Activated naive CD4-positive, alpha-beta T cell treated with anti-CD3 and anti-CD28 coated beads, Interleukin-2, amount 50 U/mL, for 72 hours (primary cell): Measurements from ENCODE around the gene NLRP7. TPM values are rescaled to one million over a fixed set of nuclear protein-coding genes. Genes with fewer than 3 reads are reported as not detected.
"Not testable (repeated sequence)": the region's sequence is repeated elsewhere in the genome, so short reads cannot be mapped to it uniquely, and the experiment has no call there.

Experiments used
- ATAC-seq, 2 donors: fragments of 150-1000 bp; cut with Tn5 transposase; 2 replicates each; pipeline ENCODE4 v1.10.0; 2021; ENCODE audit warnings: mild to moderate bottlenecking in 2 of 2, moderate library complexity in 2 of 2
- DNase-seq, 2 donors: peaks; one replicate each; pipeline ENCODE4 v3.0.0; 2021 to 2022; ENCODE audit warnings: low spot score in 2 of 2
- H3K27ac Mint-ChIP-seq, 2 donors: one replicate each; pipeline ENCODE4 v1.8.0; 2022; ENCODE audit warnings: mild to moderate bottlenecking in 2 of 2, mixed read lengths in 2 of 2
- H3K36me3 Mint-ChIP-seq, 2 donors: one replicate each; pipeline ENCODE4 v1.8.0; 2022; ENCODE audit warnings: mixed read lengths in 2 of 2
- H3K9me3 Mint-ChIP-seq, 2 donors: one replicate each; pipeline ENCODE4 v1.8.0; 2022; ENCODE audit warnings: mixed read lengths in 2 of 2
- total RNA-seq, 2 donors: library from RNA; stranded (reverse); gene quantifications; one replicate each; pipeline ENCODE4 v1.2.3, GENCODE V29; 2022

NLRP7 gene
- not detected for total RNA-seq

- H3K9me3 Mint-ChIP-seq, result no peaks in the 10 kb centered on the region
- no peaks in the 10 kb centered on the region for H3K36me3 Mint-ChIP-seq
- H3K27ac Mint-ChIP-seq, result no peak within 1 kb of the TSS
- no peak for DNase-seq
- ATAC-seq, result no peak
These were observed at the start of gene NLRP7 for GRCh38 chr19:54947381-54947780. Gene NLRP7, minus strand, starts transcription at chr19:54947530.

DNA sequence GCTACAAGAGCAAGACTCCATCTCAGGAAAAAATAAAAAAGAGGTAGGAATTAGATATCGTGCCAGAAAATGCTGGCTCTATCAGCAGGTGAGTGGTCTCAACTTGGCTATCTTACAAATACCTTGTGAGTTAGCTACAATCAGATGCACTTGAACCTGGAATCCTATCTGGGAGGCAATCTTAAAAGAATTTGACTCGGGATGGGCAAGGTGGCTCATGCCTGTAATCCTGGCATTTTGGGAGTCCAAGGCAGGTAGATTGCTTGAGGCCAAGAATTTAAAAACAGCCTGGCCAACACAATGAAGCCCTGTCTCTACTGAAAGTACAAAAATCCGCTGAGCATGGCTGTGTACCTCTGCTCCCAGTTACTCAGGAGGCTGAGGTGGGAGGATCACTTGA is 48.2 kb upstream of the NLRP7 start:
- Mint-ChIP-seq H3K36me3 (peaks cover under 1 to 7% of the 10 kb centered on the region in 2 donors), H3K27ac (no peak overlapping the region), H3K9me3 (peaks cover 0 to 6% of the 10 kb centered on the region in 2 donors)
- ATAC-seq (no peak), DNase-seq (no peak)

DNA sequence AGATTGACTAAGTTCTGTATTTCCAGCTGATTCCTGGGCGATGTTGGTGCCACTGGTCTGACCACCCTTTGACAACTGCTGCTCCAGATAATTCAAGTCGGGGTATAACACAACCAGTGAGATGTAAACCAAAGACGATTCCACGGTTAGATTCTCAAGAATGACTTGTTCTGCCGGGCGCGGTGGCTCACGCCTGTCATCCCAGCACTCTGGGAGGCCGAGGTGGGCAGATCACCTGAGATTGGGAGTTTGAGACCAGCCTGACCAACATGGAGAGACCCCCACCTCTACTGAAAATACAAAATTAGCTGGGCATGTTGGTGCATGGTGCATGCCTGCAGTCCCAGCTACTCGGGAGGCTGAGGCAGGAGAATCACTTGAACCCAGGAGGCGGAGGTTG is 42.2 kb upstream of the NLRP7 start:
- H3K36me3 Mint-ChIP-seq, H3K27ac Mint-ChIP-seq, H3K9me3 Mint-ChIP-seq, DNase-seq, ATAC-seq: not testable (repeated sequence)

DNA sequence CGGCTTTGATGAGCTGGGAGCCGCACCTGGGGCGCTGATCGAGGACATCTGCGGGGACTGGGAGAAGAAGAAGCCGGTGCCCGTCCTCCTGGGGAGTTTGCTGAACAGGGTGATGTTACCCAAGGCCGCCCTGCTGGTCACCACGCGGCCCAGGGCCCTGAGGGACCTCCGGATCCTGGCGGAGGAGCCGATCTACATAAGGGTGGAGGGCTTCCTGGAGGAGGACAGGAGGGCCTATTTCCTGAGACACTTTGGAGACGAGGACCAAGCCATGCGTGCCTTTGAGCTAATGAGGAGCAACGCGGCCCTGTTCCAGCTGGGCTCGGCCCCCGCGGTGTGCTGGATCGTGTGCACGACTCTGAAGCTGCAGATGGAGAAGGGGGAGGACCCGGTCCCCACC is 35.2 kb upstream of the NLRP7 start:
- H3K27ac Mint-ChIP-seq, H3K9me3 Mint-ChIP-seq, ATAC-seq, H3K36me3 Mint-ChIP-seq, DNase-seq: not testable (repeated sequence)

DNA sequence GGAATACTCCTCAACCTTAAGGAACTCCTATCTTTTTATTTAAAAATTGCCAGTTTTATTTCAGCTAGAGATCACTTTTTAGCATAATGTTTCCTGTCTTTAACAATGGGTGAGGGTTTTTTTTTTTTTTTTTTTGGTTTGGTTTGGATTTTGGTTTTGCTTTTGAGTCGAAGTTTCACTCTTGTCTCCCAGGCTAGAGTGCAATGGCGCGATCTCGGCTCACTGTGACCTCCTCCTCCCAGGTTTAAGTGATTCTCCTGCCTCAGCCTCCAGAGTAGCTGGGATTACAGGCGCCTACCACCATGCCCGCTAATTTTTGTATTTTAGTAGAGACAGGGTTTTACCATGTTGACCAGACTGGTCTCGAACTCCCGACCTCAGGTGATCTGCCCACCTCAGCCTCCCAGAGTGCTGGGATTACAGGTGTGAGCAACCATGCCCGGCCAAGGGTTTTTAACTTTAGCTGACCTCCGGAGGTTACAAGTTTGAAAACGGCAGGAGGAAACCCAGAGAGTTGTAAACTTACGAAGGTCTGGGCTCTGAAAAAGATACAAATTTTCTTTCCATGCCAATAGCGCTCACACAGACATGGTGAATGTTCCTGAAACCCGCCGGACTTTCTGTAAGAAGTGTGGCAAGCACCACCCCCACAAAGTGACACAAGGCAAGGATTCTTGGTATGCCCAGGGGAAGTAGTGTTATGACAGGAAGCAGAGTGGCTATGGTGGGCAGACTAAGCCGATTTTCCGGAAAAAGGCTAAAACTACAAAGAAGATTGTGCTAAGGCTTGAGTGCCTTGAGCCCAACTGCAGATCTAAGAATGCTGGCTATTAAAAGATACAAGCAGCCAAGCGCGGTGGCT is 26.1 kb upstream of the NLRP7 start:
- H3K36me3 Mint-ChIP-seq, H3K27ac Mint-ChIP-seq, H3K9me3 Mint-ChIP-seq, DNase-seq: not testable (repeated sequence)
- peak; percentile 55 to 74 for ATAC-seq

- DNase-seq, H3K36me3 Mint-ChIP-seq, H3K9me3 Mint-ChIP-seq, ATAC-seq, H3K27ac Mint-ChIP-seq: not testable (repeated sequence)
These were observed 24.1 kb upstream of the NLRP7 start for GRCh38 chr19:54971446-54971845.

GRCh38 chr19:54969647-54970046 is 22.3 kb upstream of the NLRP7 start:
- Mint-ChIP-seq H3K9me3 (no peaks in the 10 kb centered on the region), H3K27ac (peak overlapping the region in 1 of 2 donors; percentile 33), H3K36me3 (peaks cover 0 to 6% of the 10 kb centered on the region in 2 donors)
- ATAC-seq (no peak), DNase-seq (no peak)

- Mint-ChIP-seq H3K27ac (no peak overlapping the region), H3K9me3 (no peaks in the 10 kb centered on the region), H3K36me3 (peaks cover 0 to 6% of the 10 kb centered on the region in 2 donors)
- DNase-seq (no peak), ATAC-seq (no peak)
These were observed 20.3 kb upstream of the NLRP7 start for GRCh38 chr19:54967611-54968010.

DNA sequence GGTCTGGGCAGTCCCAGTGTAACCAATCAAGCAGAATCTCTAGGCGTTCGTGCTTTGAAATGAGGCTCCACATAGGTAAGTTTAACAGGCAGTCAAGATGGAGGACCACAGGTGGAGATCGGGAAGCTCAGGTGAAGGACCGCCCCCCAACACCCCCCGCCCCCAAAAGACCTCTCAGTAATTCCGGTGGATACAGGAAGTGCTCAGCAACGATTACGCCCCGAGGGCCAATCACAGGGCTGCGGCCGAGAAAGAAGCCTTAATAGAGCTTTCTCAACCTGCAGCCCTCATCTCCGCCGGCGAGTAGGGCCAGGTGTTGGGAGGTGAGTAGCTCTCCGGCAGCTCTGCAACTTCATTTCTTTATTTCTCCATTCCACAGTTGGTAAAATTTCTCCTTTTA is 17.7 kb upstream of the NLRP7 start:
- not testable (repeated sequence) for H3K27ac Mint-ChIP-seq, H3K36me3 Mint-ChIP-seq, DNase-seq, ATAC-seq, H3K9me3 Mint-ChIP-seq

GRCh38 chr19:54959840-54960239 is 12.5 kb upstream of the NLRP7 start:
- DNase-seq, result no peak
- Mint-ChIP-seq H3K36me3 (no peaks in the 10 kb centered on the region), H3K9me3 (no peaks in the 10 kb centered on the region), H3K27ac (peak overlapping the region in 1 of 2 donors; percentile 68)
- ATAC-seq, result no peak

- ATAC-seq (no peak), DNase-seq (no peak)
- Mint-ChIP-seq H3K27ac (no peak overlapping the region), H3K9me3 (no peaks in the 10 kb centered on the region), H3K36me3 (no peaks in the 10 kb centered on the region)
These were observed 8.0 kb upstream of the NLRP7 start for GRCh38 chr19:54955376-54955775.

DNA sequence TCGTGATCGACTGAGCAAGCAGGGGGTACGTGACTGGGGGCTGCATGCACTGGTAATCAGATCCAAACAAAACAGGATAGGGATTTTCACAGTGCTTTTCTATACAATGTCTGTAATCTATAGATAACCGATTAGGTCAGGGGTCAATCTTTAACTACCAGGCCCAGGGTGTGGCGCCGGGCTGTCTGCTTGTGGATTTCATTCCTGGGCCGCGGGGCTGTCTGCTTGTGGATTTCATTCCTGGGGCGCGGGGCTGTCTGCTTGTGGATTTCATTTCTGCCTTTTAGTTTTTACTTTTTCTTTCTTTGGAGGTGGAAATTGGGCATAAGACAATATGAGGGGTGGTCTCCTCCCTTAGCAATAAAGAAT is 6.0 kb upstream of the NLRP7 start:
- H3K9me3 Mint-ChIP-seq, H3K36me3 Mint-ChIP-seq, ATAC-seq, H3K27ac Mint-ChIP-seq, DNase-seq: not testable (repeated sequence)

- no peaks in the 10 kb centered on the region for H3K36me3 Mint-ChIP-seq
- no peaks in the 10 kb centered on the region for H3K9me3 Mint-ChIP-seq
- DNase-seq, result no peak
- H3K27ac Mint-ChIP-seq, result no peak overlapping the region
- no peak for ATAC-seq
These were observed 5.4 kb upstream of the NLRP7 start for GRCh38 chr19:54952591-54953344.

DNA sequence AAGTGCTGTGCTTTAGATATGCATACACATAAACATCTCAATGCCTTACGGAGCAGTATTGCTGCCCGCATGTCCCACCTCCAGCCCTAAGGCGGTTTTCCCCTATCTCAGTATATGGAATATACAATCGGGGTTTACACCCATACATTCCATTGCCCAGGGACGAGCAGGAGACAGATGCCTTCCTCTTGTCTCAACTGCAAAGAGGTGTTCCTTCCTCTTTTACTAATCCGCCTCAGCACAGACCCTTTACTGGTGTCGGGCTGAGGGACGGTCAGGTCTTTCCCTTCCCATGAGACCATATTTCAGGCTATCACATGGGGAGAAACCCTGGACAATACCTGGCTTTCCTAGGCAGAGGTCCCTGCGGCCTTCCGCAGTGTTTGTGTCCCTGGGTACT is 3.2 kb upstream of the NLRP7 start:
- not testable (repeated sequence) for DNase-seq, H3K9me3 Mint-ChIP-seq, H3K27ac Mint-ChIP-seq, ATAC-seq, H3K36me3 Mint-ChIP-seq

GRCh38 chr19:54949412-54949811 is 2.1 kb upstream of the NLRP7 start:
- Mint-ChIP-seq H3K36me3 (no peaks in the 10 kb centered on the region), H3K9me3 (no peaks in the 10 kb centered on the region), H3K27ac (no peak overlapping the region)
- DNase-seq (no peak), ATAC-seq (peak in 1 of 2 donors; percentile 32)

DNA sequence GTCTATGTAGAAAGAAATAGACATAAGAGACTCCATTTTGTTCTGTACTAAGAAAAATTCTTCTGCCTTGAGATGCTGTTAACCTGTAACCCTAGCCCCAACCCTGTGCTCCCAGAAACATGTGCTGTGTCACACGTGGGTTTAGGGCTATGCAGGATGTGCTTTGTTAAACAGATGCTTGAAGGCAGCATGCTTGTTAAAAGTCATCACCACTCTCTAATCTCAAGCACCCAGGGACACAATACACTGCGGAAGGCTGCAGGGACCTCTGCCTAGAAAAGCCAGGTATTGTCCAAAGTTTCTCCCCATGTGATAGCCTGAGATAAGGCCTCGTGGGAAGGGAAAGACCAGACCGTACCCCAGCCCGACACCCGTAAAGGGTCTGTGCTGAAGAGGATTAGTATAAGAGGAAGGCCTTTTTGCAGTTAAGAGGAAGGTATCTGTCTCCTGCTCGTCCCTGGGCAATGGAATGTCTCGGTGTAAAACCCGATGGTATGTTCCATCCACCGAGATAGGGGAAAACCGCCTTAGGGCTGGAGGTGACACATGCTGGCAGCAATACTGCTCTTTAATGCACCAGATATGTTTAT is 3.5 kb downstream of the NLRP7 start:
- H3K36me3 Mint-ChIP-seq, H3K9me3 Mint-ChIP-seq, DNase-seq, ATAC-seq, H3K27ac Mint-ChIP-seq: not testable (repeated sequence)

DNA sequence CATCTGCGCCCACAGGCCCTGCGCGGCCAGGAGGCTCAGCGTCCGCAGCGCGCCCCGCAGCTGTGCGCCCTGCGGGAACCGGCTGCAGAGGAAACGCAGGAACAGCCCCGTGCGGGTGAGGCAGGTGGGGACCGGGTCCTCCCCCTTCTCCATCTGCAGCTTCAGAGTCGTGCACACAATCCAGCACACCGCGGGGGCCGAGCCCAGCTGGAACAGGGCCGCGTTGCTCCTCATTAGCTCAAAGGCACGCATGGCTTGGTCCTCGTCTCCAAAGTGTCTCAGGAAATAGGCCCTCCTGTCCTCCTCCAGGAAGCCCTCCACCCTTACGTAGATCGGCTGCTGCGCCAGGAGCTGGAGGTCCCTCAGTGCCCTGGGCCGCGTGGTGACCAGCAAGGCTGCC is 7.8 kb downstream of the NLRP7 start:
- not testable (repeated sequence) for H3K27ac Mint-ChIP-seq, DNase-seq, H3K9me3 Mint-ChIP-seq, ATAC-seq, H3K36me3 Mint-ChIP-seq
